HG03139 (cell line): ENCODE results near the gene BEST1.
"Not testable (repeated sequence)": the region's sequence is repeated elsewhere in the genome, so short reads cannot be mapped to it uniquely, and the experiment has no call there.

ENCODE experiments used
- ATAC-seq: cut with Tn5 transposase; IDR thresholded peaks from one replicate; pipeline ENCODE4 v1.9.1; 2021; ENCODE audit not compliant: unreplicated experiment

The BEST1 gene

DNA sequence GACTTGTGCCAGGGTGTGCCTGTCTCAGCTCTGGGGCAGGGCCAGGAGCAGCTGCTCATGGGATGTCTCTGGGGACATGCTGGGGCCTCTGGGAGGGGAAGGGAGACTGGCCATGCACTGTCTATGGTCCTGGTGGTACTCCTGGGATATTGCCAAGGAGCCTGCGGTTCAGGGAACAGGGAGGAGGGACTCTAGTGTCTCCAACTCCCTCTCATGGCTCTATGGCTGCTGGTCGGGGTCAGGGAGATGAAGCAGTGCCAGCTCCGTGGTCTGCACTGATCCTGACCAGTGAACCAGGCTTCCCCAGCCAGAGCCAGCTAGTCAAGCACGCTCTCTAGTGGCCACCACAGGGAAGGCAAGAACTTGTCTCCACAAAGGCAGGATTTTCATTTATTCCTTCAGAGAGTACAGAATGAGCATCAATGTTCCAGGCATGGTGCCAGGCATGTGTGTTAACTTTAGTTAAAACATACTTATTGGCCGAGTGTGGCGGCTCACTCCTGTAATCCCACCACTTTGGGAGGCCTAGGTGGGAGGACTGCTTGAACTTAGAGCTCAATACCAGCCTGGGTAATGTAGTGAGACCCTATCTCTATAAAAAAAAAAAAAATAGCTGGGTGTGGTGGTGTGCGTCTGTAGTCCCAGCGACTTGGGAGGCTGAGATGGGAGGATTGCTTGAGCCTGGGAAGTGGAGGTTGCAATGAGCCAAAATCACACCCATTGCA, 2.5 kb upstream of the BEST1 start:
- ATAC-seq = no peak

DNA sequence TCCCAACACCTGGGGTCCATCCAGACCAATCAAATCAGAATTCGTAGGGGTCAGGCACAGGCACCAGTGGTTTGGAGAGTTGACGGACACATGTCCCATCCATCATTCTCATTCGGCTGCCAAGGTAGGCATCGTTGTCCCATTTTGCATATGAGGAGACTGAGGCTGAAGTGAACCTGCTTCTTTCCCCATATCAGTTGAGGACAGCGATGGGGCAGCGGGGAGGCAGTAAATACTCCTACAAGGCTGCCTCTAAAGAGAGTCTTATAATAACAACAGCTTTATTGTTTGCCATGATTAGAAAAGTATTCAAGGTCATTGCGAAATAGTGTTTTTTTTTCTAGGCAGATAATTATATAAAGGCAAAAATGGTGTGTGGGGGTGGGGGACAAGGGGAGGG, 1.6 kb upstream of the BEST1 start:
- ATAC-seq = no peak

DNA sequence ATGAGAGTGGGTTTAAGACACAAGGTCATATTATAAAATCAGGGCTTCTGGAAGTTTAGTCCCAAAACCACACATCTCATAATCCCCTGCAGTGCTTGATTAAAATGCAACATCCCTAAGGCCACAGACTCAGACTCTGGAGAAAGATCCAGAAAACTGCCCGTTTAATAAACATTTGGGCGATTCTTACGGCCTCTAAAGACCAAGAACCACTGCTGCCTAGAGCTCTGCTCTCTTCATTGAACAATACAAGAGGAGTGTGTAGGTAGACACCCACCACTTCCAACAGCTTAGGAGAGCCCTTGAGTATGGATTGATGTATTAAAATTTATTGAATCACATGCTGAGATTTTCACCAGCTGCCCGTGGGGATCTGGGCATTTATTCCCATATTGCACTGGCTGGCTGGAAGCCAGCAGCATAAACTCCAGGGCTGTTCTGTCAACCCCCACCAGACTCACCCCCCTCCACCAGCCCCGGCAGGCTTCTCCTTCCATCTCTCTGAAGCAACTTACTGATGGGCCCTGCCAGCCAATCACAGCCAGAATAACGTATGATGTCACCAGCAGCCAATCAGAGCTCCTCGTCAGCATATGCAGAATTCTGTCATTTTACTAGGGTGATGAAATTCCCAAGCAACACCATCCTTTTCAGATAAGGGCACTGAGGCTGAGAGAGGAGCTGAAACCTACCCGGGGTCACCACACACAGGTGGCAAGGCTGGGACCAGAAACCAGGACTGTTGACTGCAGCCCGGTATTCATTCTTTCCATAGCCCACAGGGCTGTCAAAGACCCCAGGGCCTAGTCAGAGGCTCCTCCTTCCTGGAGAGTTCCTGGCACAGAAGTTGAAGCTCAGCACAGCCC, 749 bp upstream of the BEST1 start:
- no peak for ATAC-seq

DNA sequence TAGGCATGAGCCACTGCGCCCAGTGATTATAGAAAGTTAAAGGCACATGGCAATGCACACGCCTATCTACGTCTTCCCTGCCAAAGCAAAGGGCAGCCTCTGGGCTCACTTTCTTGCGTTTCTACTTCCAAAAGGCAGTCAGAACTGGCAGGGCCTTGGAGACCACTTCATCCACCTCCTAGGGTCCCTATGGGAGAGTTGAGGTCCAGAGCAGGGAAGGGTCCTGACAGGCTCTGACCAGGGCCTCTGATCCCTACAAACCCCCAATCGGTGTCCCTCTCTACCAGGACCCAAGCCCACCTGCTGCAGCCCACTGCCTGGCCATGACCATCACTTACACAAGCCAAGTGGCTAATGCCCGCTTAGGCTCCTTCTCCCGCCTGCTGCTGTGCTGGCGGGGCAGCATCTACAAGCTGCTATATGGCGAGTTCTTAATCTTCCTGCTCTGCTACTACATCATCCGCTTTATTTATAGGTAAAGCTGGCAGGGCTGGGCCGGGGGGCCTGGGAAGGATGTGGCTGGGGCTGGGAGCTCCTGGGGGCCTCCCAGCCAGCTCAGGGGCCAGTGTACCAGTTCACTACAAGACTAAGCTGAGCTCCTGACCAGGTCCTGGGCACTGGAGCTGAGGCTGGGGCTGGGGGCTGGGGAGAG, 1.5 kb downstream of the BEST1 start:
- ATAC-seq = no peak

DNA sequence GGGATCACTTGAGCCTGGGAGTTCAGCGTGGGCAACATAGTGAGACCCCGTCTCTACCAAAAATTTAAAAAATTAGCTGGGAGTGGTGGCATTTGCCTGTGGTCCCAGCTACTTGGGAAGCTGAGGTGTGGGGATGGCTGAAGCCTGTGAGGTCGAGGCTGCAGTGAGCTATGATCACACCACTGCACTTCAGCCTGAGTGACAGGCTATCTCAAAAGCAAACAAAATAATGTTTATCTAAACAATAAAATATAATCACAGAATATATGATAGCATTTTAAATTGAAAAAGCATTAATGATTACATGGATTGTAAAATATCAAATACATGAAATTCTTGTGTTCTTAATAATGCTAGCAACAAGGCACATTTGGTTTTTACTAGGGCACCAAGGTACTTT, 2.7 kb downstream of the BEST1 start:
- no peak for ATAC-seq

DNA sequence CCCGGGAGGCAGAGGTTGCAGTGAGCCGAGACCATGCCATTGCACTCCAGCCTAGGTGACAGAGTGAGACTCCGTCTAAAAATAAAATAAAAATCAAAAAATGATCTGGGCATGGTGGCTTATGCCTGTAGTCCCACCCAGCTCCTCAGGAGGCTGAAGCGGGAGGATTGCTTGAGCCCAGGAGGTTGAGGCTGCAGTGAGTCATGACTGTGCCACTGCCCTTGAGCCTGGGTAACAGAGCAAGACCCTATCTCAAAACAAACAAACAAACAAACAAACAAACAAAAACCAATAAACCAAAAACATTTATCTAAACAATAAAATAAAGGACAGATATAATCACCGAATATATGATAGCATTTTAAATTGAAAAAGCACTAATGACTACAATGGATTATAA, 3.5 kb downstream of the BEST1 start:
- not testable (repeated sequence) for ATAC-seq

DNA sequence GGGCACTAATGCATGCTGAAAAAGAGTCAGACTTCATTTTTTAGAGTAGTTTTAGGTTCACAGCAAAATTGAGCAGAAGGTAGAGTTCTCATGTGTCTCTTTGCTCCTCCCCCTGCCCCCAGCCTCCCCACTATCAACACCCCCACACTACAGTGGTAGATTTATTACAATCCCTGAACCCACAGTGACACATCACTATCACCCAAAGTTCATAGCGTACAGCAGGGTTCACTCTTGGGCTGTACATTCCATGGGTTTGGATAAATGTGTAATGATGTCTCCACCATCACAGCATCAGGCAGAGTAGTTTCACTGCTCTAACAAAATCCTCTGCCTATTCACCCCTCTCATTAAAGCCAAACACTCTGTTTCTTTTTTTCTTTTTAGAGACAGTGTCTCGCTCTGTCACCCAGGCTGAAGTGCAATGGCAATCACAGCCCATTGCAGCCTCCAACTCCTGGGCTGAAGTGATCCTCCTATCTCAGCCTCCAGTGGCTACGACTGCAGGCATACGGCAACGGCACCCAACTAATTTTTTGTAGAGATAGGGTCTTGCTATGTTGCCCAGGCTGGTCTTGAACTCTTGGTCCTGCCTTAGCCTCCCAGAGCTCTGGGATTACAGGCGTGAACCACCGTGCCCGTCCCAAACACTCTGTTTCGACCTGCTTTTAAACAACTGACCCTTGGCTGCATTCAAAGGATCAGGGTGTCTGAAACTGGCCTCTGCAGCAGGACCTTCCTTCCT, 4.1 kb downstream of the BEST1 start:
- ATAC-seq = no peak

DNA sequence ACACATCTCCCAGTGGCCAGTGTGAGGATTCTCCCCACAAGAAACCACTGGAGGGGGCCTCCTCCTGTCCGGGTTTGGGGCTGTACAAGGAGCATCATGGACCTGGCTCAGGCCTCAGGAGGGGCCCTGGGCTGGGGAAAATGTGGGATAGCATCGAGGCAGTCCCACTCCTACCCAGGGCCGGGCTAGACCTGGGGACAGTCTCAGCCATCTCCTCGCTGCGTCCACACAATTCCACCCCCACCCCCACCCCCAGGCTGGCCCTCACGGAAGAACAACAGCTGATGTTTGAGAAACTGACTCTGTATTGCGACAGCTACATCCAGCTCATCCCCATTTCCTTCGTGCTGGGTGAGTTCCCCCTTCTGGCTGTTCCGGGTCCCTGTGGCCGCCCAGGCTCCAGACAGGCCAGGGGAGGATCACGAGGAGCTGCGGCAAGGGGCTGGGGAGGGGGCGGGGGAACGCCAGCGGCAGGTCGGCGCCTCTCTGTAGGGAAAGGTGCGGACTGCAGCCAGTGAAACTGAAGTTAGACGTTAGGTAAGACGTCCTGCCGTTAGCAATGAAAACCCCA, 4.8 kb downstream of the BEST1 start:
- no peak for ATAC-seq

DNA sequence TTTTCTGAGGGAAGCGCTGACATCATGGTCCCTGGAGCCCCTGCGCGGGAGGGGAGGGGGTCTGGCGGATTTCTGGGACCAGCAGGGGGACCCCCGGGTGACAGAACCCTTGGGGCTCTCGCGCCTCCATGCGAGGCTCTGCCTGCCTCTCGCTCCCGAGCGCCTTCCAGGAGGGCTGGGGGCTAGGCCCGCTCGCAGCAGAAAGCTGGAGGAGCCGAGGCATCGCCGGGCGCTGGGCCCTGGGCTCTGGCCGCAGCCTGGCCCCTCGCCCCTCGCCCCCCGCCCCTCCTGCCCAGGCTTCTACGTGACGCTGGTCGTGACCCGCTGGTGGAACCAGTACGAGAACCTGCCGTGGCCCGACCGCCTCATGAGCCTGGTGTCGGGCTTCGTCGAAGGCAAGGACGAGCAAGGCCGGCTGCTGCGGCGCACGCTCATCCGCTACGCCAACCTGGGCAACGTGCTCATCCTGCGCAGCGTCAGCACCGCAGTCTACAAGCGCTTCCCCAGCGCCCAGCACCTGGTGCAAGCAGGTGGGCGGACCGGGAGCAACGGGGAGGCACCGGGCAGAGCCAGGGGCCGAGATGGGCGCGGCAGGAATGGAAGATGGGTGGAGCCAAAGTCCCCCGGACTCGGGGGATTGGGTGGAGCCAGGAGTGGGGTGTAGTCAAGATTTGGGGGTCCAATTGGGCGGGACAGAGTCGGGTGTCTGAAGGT, 5.4 kb downstream of the BEST1 start:
- ATAC-seq = no peak

DNA sequence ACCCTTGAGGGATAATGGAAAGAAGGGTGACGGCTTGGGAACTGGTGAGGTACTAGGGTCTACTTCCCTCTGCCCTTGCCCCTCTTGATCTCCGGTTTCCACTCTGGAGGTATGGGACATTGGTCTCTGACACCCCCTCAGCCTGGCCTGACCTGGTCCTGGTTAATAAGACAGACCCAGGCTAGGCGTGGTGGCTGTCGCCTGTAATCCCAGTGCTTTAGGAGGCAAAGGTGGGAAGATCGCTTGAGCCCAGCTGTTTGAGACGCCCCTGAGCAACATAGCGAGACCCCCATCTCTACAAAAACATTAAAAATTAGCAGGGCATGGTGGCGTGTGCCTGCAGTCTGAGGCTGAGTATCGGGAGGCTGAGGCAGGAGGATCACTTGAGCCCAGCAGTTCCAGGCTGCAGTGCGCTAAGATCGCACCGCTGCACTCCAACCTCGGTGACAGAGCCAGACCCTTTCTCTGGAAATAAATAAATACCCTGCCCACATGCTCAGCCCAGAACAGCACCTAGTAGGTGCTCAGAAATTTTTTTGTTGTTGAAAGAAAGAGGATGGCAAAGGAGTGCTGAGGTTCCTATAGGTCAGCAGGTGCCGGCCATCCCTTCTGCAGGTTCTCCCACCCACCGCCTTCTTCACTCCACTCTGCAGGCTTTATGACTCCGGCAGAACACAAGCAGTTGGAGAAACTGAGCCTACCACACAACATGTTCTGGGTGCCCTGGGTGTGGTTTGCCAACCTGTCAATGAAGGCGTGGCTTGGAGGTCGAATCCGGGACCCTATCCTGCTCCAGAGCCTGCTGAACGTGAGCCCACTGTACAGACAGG, 6.3 kb downstream of the BEST1 start:
- ATAC-seq = no peak

DNA sequence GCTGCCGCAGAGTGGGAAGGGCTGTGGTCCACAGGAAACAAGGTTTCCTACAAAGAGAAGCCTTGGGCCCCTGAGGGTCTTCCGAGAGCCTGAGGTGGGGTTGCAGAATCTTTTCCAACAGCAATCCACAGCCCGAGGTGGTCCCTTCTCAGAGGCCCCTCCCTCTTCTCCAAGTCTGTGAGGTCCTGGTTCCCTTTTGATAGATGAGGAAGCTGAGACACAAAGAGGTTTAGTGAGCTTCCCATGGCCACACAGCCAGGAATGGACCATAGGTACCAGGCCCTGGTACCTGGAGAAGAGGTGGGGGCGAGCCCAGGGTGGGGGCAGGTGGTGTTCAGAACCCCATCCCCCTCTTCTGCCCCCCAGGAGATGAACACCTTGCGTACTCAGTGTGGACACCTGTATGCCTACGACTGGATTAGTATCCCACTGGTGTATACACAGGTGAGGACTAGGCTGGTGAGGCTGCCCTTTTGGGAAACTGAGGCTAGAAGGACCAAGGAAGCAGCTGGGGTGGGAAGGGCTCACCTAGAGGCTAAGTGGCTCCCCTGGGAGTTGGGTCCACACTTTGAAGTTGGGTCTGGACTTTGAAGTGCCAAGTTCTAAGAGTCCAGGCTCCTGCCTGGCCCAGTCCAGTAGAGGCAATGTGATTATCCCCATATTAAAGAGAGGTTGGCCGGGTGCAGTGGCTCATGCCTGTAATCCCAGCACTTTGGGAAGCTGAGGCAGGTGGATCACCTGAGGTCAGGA, 7.0 kb downstream of the BEST1 start:
- ATAC-seq = no peak

DNA sequence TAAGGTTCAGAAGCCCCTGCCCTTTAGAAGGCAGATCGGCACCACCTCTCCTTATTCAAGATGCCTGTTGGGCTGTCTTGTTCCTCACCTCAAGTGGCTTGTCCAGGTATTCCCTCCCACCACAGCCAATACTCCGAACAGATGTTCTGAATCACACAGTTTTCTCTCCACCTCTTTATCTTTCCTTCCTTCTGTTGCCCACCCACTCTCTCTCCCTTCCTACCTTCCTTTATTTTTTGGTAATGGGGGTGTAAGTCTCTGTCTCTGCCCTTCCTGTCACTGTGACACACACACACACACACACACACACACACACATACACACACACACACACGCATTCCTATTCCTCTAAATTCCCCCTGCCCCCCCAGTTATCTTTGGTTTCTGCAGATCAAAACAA, 8.4 kb downstream of the BEST1 start:
- no peak for ATAC-seq

DNA sequence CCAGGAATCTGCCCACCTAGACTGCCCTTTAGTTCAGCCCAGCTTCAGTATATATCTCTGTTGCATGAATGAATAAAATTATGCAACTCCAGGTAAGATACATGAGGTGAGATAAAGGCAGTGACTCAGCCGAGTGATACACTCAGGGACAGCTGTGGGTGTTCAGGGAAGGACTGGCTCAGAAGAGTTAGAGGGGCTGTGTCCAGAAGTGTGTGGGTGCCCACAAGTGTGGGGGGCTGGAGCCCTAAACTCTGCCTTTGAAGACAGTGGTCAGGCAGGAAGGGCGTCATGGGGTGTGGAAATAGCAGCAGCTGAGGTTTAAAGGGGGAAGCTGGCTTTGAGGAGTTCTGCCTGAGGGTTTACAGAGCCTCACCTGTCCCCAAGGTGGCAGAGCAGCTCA, 9.0 kb downstream of the BEST1 start:
- no peak for ATAC-seq

DNA sequence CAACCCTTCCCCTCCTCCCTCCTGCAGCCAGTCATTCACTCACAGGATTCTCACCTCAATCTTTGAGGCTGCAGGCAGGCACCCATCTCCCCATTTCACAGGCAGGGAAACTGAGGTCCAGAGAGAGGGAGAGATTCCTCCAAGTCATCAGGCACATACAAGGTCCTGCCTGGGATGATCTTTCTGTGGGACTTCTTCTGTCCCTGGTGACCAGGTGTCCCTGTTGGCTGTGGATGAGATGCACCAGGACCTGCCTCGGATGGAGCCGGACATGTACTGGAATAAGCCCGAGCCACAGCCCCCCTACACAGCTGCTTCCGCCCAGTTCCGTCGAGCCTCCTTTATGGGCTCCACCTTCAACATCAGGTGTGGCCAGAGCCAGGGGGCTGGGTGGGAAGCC, 9.5 kb downstream of the BEST1 start:
- no peak for ATAC-seq

DNA sequence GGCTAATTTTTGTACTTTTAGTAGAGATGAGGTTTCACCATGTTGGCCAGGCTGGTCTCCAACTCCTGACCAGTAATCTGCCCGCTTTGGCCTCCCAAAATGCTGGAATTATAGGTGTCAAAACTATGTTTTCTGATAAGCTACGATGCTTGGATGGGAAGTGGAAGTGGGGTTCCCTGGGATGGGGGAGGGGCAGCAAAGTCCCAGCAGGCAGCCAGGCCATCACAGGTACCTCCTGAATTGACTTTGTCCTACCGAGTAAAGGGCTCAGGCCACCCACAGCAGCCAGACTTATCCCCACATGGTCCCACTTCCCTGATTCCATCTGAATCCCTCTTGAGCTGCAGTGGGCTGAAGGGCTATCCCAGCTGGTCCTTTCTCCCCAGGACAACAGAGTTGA, 10.4 kb downstream of the BEST1 start:
- no peak for ATAC-seq

DNA sequence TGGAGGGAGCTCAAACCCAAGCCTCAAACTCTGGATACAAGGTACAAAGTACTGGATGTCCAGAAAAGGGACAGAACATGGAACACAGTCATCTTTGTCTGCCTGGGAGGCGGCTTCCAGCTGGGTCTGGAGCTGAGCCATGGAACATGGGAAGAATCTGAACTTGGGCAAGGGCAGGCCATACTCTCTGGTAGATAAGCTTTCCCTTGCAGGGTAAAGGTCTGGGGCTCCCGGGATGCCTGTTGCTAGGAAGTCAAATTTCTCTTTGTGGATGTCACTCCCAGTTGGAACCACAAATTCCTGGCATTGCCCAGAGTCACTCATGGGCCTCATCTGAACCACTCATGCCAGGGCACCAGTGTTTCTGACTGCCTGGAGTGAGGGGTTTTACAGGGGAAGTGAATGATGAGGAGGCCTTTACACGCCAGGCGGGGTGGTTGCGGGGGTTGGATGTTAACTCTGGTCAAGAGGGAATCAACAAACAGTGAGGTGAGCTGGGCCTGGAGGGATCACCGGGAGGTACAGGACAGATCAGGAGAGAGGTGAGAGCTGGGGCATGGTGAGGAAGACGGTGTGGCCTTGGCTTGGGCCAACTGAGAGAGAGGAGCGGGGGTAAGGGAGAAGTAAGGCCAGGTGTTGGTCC, 11.5 kb downstream of the BEST1 start:
- ATAC-seq = no peak

DNA sequence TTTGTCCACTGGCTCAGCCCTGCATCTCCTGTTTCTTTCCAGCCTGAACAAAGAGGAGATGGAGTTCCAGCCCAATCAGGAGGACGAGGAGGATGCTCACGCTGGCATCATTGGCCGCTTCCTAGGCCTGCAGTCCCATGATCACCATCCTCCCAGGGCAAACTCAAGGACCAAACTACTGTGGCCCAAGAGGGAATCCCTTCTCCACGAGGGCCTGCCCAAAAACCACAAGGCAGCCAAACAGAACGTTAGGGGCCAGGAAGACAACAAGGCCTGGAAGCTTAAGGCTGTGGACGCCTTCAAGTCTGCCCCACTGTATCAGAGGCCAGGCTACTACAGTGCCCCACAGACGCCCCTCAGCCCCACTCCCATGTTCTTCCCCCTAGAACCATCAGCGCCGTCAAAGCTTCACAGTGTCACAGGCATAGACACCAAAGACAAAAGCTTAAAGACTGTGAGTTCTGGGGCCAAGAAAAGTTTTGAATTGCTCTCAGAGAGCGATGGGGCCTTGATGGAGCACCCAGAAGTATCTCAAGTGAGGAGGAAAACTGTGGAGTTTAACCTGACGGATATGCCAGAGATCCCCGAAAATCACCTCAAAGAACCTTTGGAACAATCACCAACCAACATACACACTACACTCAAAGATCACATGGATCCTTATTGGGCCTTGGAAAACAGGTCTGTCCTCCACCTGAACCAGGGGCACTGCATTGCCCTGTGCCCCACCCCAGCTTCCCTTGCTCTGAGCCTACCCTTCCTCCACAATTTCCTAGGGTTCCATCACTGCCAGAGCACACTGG, 12.3 kb downstream of the BEST1 start:
- no peak for ATAC-seq

DNA sequence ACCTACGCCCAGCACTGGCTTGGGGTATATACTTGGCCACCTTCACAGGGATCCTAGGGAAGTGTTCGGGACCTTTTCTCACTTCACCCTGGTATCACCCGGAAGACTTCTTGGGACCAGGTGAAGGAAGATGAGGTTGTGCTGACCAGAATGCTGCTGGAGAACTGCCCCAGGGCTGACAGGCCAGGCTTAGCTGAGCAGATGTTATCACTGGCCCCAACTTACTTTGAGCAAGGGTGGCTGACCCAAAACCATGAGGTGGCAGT, 12.8 kb downstream of the BEST1 start:
- ATAC-seq = no peak
